Activated CD8-positive, alpha-beta T cell treated with anti-CD3 and anti-CD28 coated beads, Interleukin-2, amount 10 ng/mL, durations not matched to agents 7 days and 5 days (primary cell): ENCODE data around the gene ZDHHC24. TPM values are rescaled to one million over a fixed set of nuclear protein-coding genes. Genes with fewer than 3 reads are reported as not detected.

Experiments
- ATAC-seq: fragments of 150-1000 bp; cut with Tn5 transposase; one replicate; pipeline ENCODE4 v1.10.0; 2021; ENCODE audit warnings: moderate library complexity
- CTCF ChIA-PET: fragments of 350-600 bp; sonication (Branson Sonifier 250); formaldehyde crosslinking; loops from one replicate; lab custom pipeline; 2021; ENCODE audit warnings: antibody characterized with exemption; lab: Charles Lee
- POLR2A ChIA-PET: fragments of 350-600 bp; sonication (Branson Sonifier 250); formaldehyde crosslinking; loops from one replicate; lab custom pipeline; 2021; ENCODE audit warnings: antibody characterized with exemption; lab: Charles Lee
- DNase-seq: peaks from one replicate; pipeline ENCODE4 v3.0.0-alpha.2; 2020
- H3K27ac Mint-ChIP-seq: one replicate; pipeline ENCODE4 v1.8.0; 2021; ENCODE audit warnings: mild to moderate bottlenecking, mixed read lengths
- H3K27me3 Mint-ChIP-seq: one replicate; pipeline ENCODE4 v1.8.0; 2021; ENCODE audit warnings: low read depth, mixed read lengths
- H3K36me3 Mint-ChIP-seq: one replicate; pipeline ENCODE4 v1.8.0; 2021; ENCODE audit warnings: low read depth, mixed read lengths
- H3K4me1 Mint-ChIP-seq: one replicate; pipeline ENCODE4 v1.8.0; 2021; ENCODE audit warnings: low read depth, mixed read lengths
- H3K4me3 Mint-ChIP-seq: one replicate; pipeline ENCODE4 v1.8.0; 2021; ENCODE audit warnings: mild to moderate bottlenecking, mixed read lengths
- H3K9me3 Mint-ChIP-seq: one replicate; pipeline ENCODE4 v1.8.0; 2022; ENCODE audit warnings: mixed read lengths; ENCODE audit not compliant: insufficient read depth
- total RNA-seq, 2 experiments: library from RNA; stranded (reverse); gene quantifications; one replicate each; pipeline ENCODE4 v1.2.3, GENCODE V29; 2021

The ZDHHC24 gene
- total RNA-seq, 2 experiments from 2014 or later = 15.5 to 15.9 TPM

DNA sequence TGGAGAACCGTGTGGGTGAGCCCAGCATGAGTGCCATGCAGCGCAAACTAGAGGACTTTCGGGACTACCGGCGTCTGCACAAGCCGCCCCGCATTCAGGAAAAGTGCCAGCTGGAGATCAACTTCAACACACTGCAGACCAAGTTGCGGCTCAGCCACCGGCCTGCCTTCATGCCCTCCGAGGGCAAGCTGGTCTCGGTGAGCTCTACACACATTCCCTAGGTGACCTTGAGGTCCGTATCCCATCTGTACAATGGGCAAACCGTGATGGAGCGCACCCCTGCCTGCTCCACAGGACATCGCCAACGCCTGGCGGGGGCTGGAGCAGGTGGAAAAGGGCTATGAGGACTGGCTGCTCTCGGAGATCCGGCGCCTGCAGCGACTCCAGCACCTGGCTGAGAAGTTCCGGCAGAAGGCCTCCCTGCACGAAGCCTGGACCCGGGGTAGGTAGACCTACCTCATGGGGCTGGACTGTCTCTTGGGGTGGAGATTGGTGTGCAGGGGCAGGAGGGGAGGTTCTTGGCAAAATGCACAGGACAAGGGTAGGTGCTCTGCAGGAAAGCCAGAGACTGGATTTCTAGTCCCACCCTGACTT, 12.0 kb upstream of the ZDHHC24 start:
- Mint-ChIP-seq H3K27ac (no peak overlapping the region), H3K27me3 (peaks cover 3% of the 10 kb centered on the region), H3K4me3 (no peak overlapping the region), H3K36me3 (no peaks in the 10 kb centered on the region), H3K9me3 (no peaks in the 10 kb centered on the region), H3K4me1 (no peaks in the 10 kb centered on the region)
- ATAC-seq = no peak
- ChIA-PET POLR2A (no interaction called here), CTCF (no interaction called here)
- DNase-seq = no peak

- Mint-ChIP-seq H3K4me1 (no peaks in the 10 kb centered on the region), H3K9me3 (no peaks in the 10 kb centered on the region), H3K27ac (no peak overlapping the region), H3K27me3 (peaks cover 3% of the 10 kb centered on the region), H3K4me3 (no peak overlapping the region), H3K36me3 (no peaks in the 10 kb centered on the region)
- no peak for ATAC-seq
- POLR2A ChIA-PET = no interaction called here
- no peak for DNase-seq
- CTCF ChIA-PET = no interaction called here
Measured at GRCh38 chr11:66556086-66556485, 10.2 kb upstream of the ZDHHC24 start.

GRCh38 chr11:66555416-66555815, 9.6 kb upstream of the ZDHHC24 start:
- DNase-seq (no peak), ATAC-seq (no peak)
- Mint-ChIP-seq H3K27ac (peak overlapping the region; percentile 52), H3K36me3 (no peaks in the 10 kb centered on the region), H3K27me3 (peaks cover 5% of the 10 kb centered on the region), H3K4me3 (no peak overlapping the region), H3K4me1 (no peaks in the 10 kb centered on the region), H3K9me3 (no peaks in the 10 kb centered on the region)
- CTCF ChIA-PET = interaction anchor here (0.8 kb wide), 1 partner anchor 167 kb away, joined by 3 read pairs; no protein-coding TSS in a partner anchor
- POLR2A ChIA-PET = interaction anchor here (0.6 to 0.9 kb wide), 2 partner anchors 10 to 123 kb away, joined by 3 read pairs; no protein-coding TSS in a partner anchor

- ChIA-PET POLR2A (interaction anchor here (0.9 kb wide), 2 partner anchors 63 to 124 kb away, joined by 3 read pairs; no protein-coding TSS in a partner anchor), CTCF (no interaction called here)
- Mint-ChIP-seq H3K9me3 (no peaks in the 10 kb centered on the region), H3K4me3 (no peak overlapping the region), H3K4me1 (no peaks in the 10 kb centered on the region), H3K27me3 (peaks cover 12% of the 10 kb centered on the region), H3K36me3 (no peaks in the 10 kb centered on the region), H3K27ac (no peak overlapping the region)
- no peak for ATAC-seq
- no peak for DNase-seq
Measured at GRCh38 chr11:66554602-66555001, 8.8 kb upstream of the ZDHHC24 start.

DNA sequence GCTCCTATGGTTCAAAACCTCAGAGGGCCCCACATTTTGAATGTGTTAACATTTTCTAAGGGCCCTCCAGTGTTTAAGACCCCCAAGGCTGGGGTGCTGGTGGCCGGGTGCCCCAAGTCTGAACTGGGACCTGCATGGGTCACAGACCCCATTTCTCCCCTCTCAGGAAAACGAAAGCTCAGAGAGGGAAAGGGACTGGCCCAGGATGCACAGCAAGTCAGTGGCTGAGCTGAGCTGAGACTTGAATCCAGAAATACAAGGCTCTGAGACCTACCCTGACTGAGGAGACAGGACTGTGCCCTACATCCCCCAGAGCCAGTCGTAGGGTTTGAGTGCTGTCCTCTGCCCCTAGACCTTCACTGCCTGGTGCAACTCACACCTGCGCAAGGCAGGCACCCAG, 5.0 kb upstream of the ZDHHC24 start:
- DNase-seq (no peak), ATAC-seq (no peak)
- H3K27me3 Mint-ChIP-seq = peaks cover 19% of the 10 kb centered on the region
- CTCF ChIA-PET = no interaction called here
- H3K4me3 Mint-ChIP-seq = no peak overlapping the region
- H3K36me3 Mint-ChIP-seq = no peaks in the 10 kb centered on the region
- H3K27ac Mint-ChIP-seq = no peak overlapping the region
- POLR2A ChIA-PET = no interaction called here
- peaks cover 7% of the 10 kb centered on the region for H3K4me1 Mint-ChIP-seq
- H3K9me3 Mint-ChIP-seq = no peaks in the 10 kb centered on the region

GRCh38 chr11:66549696-66550095, 3.8 kb upstream of the ZDHHC24 start:
- H3K4me1 Mint-ChIP-seq = peaks cover 10% of the 10 kb centered on the region
- ChIA-PET CTCF (interaction anchor here (1.2 kb wide), 1 partner anchor 89 kb away, joined by 3 read pairs; the partner anchor contains the start of gene RBM4), POLR2A (interaction anchor here (0.6 to 0.8 kb wide), 2 partner anchors 62 to 129 kb away, joined by 3 to 4 read pairs; no protein-coding TSS in a partner anchor)
- H3K27ac Mint-ChIP-seq = no peak overlapping the region
- DNase-seq (no peak), ATAC-seq (no peak)
- no peaks in the 10 kb centered on the region for H3K9me3 Mint-ChIP-seq
- H3K36me3 Mint-ChIP-seq = no peaks in the 10 kb centered on the region
- peaks cover 19% of the 10 kb centered on the region for H3K27me3 Mint-ChIP-seq
- no peak overlapping the region for H3K4me3 Mint-ChIP-seq

DNA sequence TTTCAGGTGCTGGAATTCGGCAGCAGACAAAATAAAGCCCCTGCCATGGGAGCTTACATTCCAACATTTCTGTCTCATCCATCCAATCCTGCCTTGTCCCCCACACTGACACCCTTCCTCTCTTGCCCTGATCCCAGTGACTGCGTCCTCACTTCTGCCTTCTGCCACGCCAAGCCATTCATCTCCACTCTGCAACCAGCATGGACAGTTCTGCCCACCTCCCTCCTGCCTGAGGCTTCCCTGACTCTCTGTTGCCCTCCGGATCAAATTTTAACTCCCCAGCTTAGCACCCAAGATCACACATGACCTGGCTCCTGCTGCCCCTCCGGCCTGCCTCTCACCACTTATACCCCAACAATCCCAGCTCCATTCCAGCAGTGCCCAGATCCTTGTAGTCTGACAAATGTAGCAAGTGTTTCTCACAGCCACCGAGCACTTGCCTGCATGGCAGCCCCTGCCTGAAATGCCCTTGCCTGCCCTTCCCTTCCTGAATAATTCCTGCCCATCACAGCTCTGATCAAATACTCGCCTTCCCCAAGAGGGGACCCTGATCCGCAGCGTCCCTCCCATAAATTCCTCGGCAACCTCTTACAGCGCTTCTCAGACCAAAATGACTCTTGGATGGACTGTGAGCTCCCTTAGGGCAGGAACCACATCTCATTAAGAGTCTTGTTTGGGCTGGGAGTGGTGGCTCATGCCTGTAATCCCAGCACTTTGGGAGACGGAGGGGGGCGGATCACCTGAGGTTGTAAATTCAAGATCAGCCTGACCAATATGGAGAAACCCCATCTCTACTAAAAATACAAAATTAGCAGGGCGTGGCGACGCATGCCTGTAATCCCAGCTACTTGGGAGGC, 3.2 kb upstream of the ZDHHC24 start:
- Mint-ChIP-seq H3K4me3 (no peak overlapping the region), H3K36me3 (no peaks in the 10 kb centered on the region), H3K27me3 (peaks cover 19% of the 10 kb centered on the region), H3K4me1 (peaks cover 15% of the 10 kb centered on the region), H3K9me3 (no peaks in the 10 kb centered on the region), H3K27ac (no peak overlapping the region)
- CTCF ChIA-PET = interaction anchor here (1.2 kb wide), 1 partner anchor 89 kb away, joined by 3 read pairs; the partner anchor contains the start of gene RBM4
- DNase-seq (no peak), ATAC-seq (no peak)
- POLR2A ChIA-PET = interaction anchor here (0.8 kb wide), 1 partner anchor 129 kb away, joined by 4 read pairs; no protein-coding TSS in a partner anchor

DNA sequence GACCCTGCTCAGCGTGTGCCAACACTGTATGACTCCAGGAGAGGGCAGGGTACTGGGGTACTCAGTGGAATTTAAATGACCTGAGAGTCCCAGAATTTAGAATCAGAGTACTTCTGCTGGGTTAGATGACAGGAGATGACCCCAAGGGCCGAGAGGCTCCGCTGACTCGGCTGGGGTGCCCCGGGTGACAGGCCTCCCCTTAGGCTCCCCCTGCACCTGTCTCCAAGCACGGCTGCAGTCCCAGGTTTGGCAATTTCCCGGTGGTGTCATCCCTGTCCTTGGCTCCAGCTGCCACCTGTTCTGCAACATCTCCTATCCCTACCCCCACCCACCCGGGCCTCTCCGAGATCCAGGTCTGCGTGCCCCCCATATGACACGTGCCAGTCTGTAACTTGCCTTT, 2.2 kb upstream of the ZDHHC24 start:
- peaks cover 25% of the 10 kb centered on the region for H3K4me1 Mint-ChIP-seq
- H3K27me3 Mint-ChIP-seq = peaks cover 19% of the 10 kb centered on the region
- CTCF ChIA-PET = no interaction called here
- no peaks in the 10 kb centered on the region for H3K9me3 Mint-ChIP-seq
- no peak overlapping the region for H3K27ac Mint-ChIP-seq
- POLR2A ChIA-PET = no interaction called here
- ATAC-seq = no peak
- H3K4me3 Mint-ChIP-seq = peak overlapping the region; percentile 16
- no peak for DNase-seq
- peaks cover 4% of the 10 kb centered on the region for H3K36me3 Mint-ChIP-seq

DNA sequence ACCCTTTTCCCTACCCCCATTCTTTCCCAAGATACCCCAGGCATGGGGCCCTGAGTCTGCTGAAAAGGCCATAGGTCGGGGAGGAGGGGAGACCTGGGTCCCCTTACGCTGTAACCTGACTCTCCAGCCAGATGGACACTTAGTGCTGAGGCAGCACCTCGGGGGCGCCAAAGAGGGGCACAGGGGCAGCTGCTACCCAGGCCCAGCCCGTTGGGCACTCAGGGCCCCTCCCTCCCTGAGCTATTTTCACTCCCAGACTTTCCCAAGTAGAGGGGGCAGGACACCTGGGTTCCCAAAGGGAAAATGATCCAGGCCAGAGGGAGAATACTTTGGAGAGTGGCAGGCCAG, 1.8 kb upstream of the ZDHHC24 start:
- ChIA-PET POLR2A (no interaction called here), CTCF (no interaction called here)
- Mint-ChIP-seq H3K4me1 (peaks cover 28% of the 10 kb centered on the region), H3K9me3 (no peaks in the 10 kb centered on the region), H3K36me3 (peaks cover 7% of the 10 kb centered on the region), H3K27me3 (peaks cover 19% of the 10 kb centered on the region), H3K27ac (no peak overlapping the region), H3K4me3 (peak overlapping the region; percentile 16)
- ATAC-seq = no peak
- no peak for DNase-seq

DNA sequence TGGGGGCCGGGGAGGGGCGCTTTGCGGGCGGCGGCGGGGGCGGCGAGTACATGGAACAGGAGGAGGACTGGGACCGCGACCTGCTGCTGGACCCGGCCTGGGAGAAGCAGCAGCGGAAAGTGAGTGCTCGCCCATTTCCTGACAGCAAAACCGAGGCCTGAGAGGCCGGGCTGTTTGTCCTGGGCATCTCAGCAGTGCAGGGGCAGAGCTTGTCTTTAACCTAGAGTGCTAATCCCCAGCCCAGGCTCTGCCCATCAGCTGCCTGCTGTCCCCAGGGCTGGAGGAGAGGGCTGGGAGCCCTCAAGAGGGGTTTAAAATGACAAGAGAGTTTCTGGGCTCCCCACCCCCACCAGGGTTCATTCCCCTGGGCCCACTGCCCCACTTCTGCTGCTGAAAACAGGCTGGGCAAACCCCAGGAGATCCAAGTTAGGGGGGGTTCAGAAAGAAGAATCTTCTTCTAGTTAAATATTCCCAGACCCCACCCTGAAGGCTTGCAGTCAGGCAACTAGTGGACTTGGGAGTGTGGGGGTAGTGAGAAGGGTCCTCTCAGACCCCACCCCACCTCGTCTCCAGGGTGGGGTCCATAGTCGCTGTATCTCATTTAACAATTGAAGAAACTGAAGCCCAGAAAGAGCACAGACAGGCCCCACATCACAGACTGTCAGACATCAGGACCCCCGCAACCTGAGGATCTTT, 1.3 kb upstream of the ZDHHC24 start:
- ATAC-seq = no peak
- H3K9me3 Mint-ChIP-seq = no peaks in the 10 kb centered on the region
- ChIA-PET CTCF (interaction anchor here (1.0 to 2.6 kb wide), 3 partner anchors 131 to 296 kb away, joined by 3 to 30 read pairs (median 3); partner anchors contain the start of genes RBM4B and RCE1), POLR2A (interaction anchor here (0.6 to 1.7 kb wide), 3 partner anchors 12 to 295 kb away, joined by 3 to 5 read pairs (median 4); no protein-coding TSS in a partner anchor)
- DNase-seq = no peak
- H3K4me1 Mint-ChIP-seq = peaks cover 33% of the 10 kb centered on the region
- no peak overlapping the region for H3K27ac Mint-ChIP-seq
- H3K4me3 Mint-ChIP-seq = peak overlapping the region; percentile 83
- H3K36me3 Mint-ChIP-seq = peaks cover 12% of the 10 kb centered on the region
- H3K27me3 Mint-ChIP-seq = peaks cover 19% of the 10 kb centered on the region

DNA sequence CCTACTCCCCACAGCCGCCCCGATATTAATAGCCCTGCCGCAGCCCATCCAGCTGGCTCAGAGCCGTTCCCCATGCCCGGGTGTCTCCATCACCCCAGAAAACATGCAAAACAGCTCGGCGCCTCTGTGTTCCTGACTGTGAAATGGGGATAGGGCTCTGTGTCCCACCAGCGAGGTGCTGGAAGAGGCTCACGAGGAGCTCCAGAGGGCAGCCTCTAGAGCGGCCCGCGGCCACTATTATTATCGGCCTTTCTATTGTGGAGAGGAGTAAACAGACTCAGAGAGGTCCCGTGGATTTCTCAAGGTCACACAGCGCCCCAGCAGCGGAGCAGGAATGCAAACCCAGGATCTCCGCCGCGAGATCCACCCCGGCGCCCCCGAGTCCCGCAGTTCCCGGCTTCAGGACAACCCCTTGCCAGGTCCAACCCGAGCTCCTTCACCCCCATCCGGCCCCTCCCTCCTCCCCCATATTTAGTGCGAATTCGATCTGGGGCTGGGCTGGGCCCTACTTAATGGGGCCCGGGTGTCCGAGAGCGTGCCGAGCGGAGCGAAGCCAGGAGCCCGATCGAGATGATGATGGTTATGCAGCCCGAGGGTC, 619 bp upstream of the ZDHHC24 start, which contains the start of gene ACTN3:
Gene ACTN3, plus strand, starts transcription at position 536 of the 598 bp plus-strand sequence. Its CDS starts 35 bp downstream, at position 571.
- peaks cover 38% of the 10 kb centered on the region for H3K4me1 Mint-ChIP-seq
- DNase-seq (peak; percentile 26), ATAC-seq (no peak)
- peak within 1 kb of the TSS; percentile 75 for H3K27ac Mint-ChIP-seq
- peaks cover 19% of the 10 kb centered on the region for H3K27me3 Mint-ChIP-seq
- CTCF ChIA-PET = interaction anchor here (1.0 to 2.9 kb wide), 5 partner anchors 23 to 297 kb away, joined by 3 to 30 read pairs (median 5); partner anchors contain the start of genes CCDC87, CCS, RBM4B and RCE1
- H3K9me3 Mint-ChIP-seq = no peaks in the 10 kb centered on the region
- POLR2A ChIA-PET = interaction anchor here (0.6 to 2.1 kb wide), 8 partner anchors 11 to 295 kb away, joined by 3 to 18 read pairs (median 4); partner anchors contain the start of genes DPP3, RBM14, RBM4 and RBM4B
- peaks cover 19% of the 10 kb centered on the region for H3K36me3 Mint-ChIP-seq
- H3K4me3 Mint-ChIP-seq = peak within 1 kb of the TSS; percentile 83
